Fibroblast of peridontal ligament (primary cell): ENCODE measurements around the gene REC114.

Experiments
- DNase-seq: peaks from one replicate; pipeline ENCODE4 v3.0.0-alpha.2; 2010; ENCODE audit errors: extremely low read depth

Gene REC114

DNA sequence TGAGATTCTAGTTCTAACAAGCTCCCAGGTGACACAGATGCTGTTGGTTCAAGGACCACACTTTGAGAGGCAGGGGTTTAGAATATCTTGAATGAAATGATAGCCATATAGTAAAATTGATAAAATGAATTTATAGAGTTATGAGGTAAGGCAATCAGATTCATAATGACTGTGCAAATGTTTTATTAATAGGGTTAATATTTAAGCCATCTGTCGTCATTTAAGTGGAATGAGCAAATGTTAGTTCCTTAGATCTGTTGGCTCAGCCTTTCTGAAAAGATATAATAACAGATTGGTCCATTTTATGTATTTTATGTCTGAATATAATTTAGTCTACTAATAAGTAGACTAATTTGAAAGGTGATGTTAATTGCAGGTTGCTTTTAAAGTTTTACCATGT is 12.9 kb downstream of the REC114 start:
- no peak for DNase-seq

- no peak for DNase-seq
Observed at GRCh38 chr15:73457334-73457733, 14.4 kb downstream of the REC114 start.

DNA sequence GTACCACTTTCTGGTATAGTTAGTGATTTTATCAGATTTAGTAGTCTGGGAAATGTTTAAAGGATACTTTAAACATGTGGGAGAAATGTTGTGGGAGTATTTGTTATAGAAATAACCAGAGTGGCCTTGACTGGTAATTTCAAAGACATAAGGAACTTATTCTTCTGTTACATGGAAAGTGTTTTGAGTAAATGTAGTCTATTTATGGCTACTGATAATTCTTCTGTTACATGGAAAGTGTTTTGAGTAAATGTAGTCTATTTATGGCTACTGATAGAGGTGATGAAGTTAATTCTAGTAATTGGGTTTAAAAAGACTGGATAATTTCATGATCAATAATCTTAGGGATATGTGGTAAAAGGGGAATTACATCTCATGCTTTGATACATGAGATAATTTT is 17.7 kb downstream of the REC114 start:
- DNase-seq: no peak

DNA sequence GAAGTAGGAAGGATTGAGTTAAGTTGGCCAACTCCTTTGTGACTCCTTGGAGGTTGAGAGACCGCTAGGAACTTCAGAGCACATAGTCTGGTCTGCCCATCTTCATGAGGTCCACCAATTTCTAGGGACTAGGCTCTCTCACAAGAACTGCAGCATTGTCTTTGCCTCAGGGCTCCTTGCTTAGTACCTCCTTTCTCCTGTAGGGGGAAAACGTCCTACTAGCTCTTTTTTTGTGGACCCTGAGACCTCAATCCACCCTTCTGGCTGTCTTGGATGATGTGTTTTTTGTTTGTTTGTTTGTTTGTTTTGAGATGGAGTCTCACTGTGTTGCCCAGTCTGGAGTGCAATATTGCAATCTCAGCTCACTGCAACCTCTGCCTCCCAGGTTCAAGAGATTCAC is 21.6 kb downstream of the REC114 start:
- DNase-seq: no peak

DNA sequence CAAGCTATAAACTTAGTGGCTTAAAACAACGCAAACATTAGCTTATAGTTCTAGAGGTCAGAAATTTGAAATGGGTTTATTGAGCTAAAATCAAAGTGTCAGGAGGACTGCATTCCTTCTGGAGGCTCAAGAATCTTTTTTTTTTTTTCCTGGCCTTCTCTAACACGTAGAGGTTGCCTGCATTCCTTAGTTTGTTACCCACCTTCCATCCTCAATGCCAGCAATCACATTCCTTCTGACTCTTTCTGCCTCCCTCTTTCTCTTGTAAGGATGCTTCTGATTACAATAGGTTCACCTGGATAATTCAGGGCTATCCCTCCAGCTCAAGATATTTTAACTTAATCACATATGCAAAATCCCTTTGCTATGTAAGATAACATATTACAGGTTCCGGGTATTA is 24.8 kb downstream of the REC114 start:
- no peak for DNase-seq

DNA sequence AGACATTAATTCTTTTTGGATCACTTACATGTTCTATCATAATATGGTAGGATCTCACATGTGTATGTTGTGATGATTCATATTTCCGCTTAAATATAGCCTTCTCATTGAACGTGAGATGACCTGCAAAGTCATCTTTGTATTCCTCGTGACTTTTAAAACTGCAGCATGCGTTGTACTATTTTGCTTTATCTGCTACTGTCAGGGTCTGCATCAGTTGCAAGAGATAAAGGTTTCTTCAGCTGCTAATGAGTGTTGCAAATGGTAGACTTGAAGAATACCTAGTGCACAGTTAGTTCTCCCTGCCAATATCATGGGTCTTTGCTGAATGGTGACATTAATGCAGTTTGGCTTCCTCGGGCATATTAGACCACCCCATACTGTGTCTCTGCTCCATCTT is 31.8 kb downstream of the REC114 start:
- DNase-seq: no peak

GRCh38 chr15:73476704-73477216 is 33.8 kb downstream of the REC114 start:
- DNase-seq: no peak

DNA sequence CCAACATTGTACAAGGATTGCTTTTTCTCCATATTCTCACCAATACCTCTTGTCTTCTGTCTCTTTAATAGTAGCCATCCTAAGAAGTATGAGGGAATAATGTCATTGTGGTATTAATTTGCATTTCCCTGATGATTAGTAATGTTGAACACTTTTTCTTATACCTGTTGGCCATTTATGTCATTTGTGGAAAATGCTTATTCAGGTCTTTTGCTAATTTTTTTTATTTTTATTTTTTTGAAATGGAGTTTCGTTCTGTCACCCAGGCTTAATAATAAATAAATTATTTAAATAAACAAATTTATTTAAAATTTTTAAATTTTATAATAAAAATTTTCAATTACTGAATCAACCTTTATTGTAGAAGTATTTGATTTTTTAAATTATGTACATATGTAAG is 37.1 kb downstream of the REC114 start:
- no peak for DNase-seq

GRCh38 chr15:73482166-73482565 is 39.2 kb downstream of the REC114 start:
- no peak for DNase-seq

GRCh38 chr15:73483053-73483452 is 40.1 kb downstream of the REC114 start:
- peak; percentile 58 for DNase-seq

DNA sequence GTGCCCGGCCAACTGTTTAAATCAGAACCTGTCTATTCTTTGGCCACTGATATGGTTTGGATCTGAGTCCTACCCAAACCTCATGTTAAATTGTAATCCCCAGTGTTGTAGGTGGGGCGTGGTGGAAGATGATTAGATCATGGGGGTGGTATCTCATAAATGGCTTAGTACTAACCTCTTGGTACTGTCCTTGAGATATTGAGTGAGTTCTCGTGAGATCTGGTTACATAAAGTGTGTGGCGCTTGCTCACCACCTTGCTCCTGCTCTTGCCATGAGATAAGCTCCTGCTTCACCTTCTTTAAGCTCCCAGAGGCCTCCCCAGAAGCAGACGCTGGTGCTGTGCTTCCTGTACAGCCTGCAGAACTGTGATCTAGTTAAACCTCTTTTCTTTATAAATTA is 42.4 kb downstream of the REC114 start:
- DNase-seq: no peak

GRCh38 chr15:73485885-73486284 is 42.9 kb downstream of the REC114 start:
- DNase-seq: peak; percentile 65

DNA sequence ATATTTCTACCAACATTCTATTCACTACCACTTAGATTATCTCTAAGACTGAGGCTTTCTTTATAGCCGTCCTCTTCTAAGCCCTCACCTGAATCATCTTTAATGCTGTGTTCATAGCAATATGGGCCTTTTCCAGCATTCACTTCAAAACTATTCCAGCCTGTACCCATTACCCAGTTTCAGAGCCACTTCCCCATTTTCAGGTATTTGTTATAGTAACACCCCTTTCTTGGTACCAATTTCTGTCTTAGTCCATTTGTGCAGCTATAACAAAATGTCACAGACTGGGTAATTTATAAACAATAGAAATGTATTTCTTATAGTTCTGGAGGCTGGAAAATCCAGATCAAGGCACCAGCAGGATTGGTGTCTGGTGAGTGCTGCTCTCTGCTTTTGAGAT is 45.7 kb downstream of the REC114 start:
- DNase-seq: no peak

- no peak for DNase-seq
Observed at GRCh38 chr15:73493922-73494321, 51.0 kb downstream of the REC114 start.

GRCh38 chr15:73495181-73495580 is 52.2 kb downstream of the REC114 start:
- peak; percentile 8 for DNase-seq

GRCh38 chr15:73500696-73501095 is 57.7 kb downstream of the REC114 start:
- no peak for DNase-seq

GRCh38 chr15:73504885-73505284 is 61.9 kb downstream of the REC114 start:
- no peak for DNase-seq

DNA sequence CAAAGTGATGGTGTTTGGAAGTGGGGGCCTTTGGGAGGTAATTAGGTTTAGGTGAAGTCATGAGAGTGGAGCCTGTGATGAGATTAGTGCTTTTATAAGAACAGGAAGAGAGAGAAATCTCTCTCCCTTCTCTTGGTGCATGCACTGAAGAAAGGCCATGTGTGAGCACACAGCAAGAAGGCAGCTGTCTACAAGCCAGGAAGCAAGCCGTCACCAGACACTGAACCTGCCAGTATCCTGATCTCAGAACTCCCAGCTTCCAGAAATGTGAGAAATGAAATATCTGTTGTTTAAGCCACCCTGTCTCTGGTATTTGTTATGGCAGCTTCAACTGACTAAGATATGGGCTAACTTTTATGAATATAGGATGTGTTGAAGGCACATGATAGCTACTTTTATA is 72.6 kb downstream of the REC114 start:
- no peak for DNase-seq

GRCh38 chr15:73517566-73517965 is 74.6 kb downstream of the REC114 start:
- no peak for DNase-seq

GRCh38 chr15:73518180-73518862 is 75.4 kb downstream of the REC114 start:
- no peak for DNase-seq

DNA sequence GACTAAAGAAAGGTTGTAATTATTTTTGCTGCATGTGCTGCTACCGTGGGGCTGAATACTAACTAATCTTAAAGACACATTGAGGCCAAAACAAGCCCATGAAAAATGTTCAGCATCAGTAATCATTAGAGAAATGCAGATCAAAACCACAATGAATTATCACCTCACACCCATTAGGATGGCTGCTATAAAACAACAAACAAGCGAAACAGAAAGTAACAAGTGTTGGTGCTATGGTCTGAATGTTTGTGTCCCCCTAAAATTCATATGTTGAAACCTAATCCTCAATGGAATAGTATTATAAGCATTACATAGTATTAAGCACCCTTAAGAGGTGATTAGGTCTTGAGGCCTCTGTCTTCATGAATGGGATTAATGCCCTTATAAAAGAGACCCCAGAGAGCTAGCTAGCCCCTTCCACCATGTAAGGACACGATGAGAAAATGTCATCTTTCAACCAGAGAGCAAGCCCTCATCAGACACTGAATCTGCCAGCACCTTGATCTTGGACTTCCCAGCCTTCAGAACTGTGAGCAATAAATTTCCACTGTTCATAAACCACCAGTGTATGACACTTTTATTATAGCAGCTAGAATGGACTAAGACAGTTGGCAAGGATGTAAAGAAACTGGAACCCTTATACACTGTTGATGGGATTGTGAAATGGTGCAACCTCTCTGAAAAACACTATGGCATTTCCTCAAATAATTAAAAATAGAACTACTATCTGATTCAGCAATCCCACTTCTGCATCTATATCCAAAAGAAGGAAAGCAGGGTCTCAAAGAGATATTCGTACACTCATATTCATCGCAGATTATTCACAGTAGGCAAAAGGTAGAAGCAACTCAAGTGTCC is 76.1 kb downstream of the REC114 start:
- no peak for DNase-seq

DNA sequence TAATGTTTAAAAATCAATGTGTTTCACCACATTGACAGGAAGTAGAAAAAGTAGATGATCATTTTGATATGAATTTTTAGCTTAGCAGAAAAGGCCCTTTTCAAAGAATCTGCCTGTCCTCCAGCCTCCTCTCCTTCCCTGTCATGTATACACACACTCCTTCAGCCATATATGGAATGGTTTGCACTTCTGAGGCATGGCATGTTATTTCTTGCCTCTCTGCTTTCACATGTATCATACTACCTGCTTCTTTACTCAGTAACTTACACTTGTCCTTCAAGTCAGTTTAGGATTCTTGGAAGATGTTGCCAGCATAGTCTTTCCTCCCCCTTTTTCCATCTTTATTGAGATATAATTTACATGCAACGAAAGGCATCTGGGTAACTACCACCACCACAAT is 79.0 kb downstream of the REC114 start:
- DNase-seq: no peak

DNA sequence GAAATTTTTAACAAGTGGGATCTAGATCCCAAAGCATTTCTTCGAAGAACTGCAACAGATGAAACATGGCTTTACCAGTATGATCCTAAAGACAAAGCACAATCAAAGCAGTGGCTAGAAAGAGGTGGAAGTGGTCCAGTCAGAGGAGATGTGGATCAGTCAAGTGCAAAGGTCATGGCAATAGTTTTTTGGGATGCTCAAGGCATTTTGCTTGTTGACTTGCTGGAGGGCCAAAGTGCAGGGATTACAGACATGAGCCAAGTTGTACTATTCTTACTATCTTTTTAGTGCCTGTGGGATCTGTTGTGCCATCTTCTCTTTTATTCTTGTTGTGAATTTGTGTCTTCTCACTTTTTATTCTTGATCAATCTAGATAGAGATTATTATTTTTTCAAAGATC is 82.0 kb downstream of the REC114 start:
- DNase-seq: no peak
